H1 (cell line): ENCODE measurements around the gene CYP2A13. TPM values are rescaled to one million over a fixed set of nuclear protein-coding genes. Genes with fewer than 3 reads are reported as not detected.
"Not testable (repeated sequence)": the region's sequence is repeated elsewhere in the genome, so short reads cannot be mapped to it uniquely, and the experiment has no call there.

Experiments used
- CTCF ChIA-PET: fragments of 300-600 bp; sonication (Branson Sonifier 250); formaldehyde crosslinking; loops from one replicate; lab custom pipeline; 2021; ENCODE audit not compliant: partially characterized antibody; lab: Charles Lee
- POLR2A ChIA-PET: fragments of 300-600 bp; sonication (Branson Sonifier 250); formaldehyde crosslinking; loops from one replicate; lab custom pipeline; 2021; ENCODE audit warnings: inconsistent platforms; ENCODE audit not compliant: partially characterized antibody; lab: Charles Lee
- DNase-seq, 2 experiments: peaks; one replicate each; pipeline versions ENCODE4 v3.0.0 to v3.0.0-alpha.2; 2010 to 2022; ENCODE audit warnings: low spot score in 2 of 2, low read depth in 1 of 2, mixed read lengths in 1 of 2
- FAIRE-seq: peaks from 2 replicates; lab custom pipeline; 2011; peaks lifted over from hg19 to GRCh38; lab: Jason Lieb, UNC
- H2AFZ ChIP-seq: 2 replicates; pipeline ENCODE4 v1.8.1; 2012; ENCODE audit warnings: low read length, inconsistent platforms
- H2AK5ac ChIP-seq: 2 replicates; pipeline ENCODE4 v1.6.1; 2013; ENCODE audit warnings: low read depth, low read length
- H2BK120ac ChIP-seq: replicated peaks from 2 replicates; pipeline ENCODE3; 2013; ENCODE audit warnings: low read depth, low read length, inconsistent platforms
- H2BK12ac ChIP-seq: 2 replicates; pipeline ENCODE4 v1.6.1; 2013; ENCODE audit warnings: low read depth, low read length
- H2BK15ac ChIP-seq: 2 replicates; pipeline ENCODE4 v1.6.1; 2013; ENCODE audit warnings: low read length
- H2BK20ac ChIP-seq: 2 replicates; pipeline ENCODE4 v1.6.1; 2013; ENCODE audit warnings: low read length
- H2BK5ac ChIP-seq: 2 replicates; pipeline ENCODE4 v1.6.1; 2013; ENCODE audit warnings: low read depth, low read length
- H3K14ac ChIP-seq: 2 replicates; pipeline ENCODE4 v1.6.1; 2013; ENCODE audit warnings: inconsistent platforms; ENCODE audit not compliant: insufficient read length
- H3K18ac ChIP-seq: 2 replicates; pipeline ENCODE4 v1.6.1; 2013; ENCODE audit warnings: low read length; ENCODE audit errors: extremely low read depth
- H3K23ac ChIP-seq: 2 replicates; pipeline ENCODE4 v1.6.1; 2013; ENCODE audit warnings: inconsistent platforms; ENCODE audit not compliant: insufficient read length
- H3K23me2 ChIP-seq: 2 replicates; pipeline ENCODE4 v1.6.1; 2013; ENCODE audit warnings: low read depth, low read length
- H3K27ac ChIP-seq: 2 replicates; pipeline ENCODE4 v1.6.1; 2011; ENCODE audit warnings: low read depth, low read length, inconsistent platforms
- H3K27me3 ChIP-seq, 4 experiments: replicated peaks in 1 of 4; 1 replicate in 1 of 4; 2 replicates in 3 of 4; pipeline versions ENCODE4 v1.6.1 to v1.8.1; 2011 to 2013; ENCODE audit warnings: low read length in 3 of 4, mild to moderate bottlenecking in 3 of 4, inconsistent platforms in 2 of 4, mixed read lengths in 2 of 4, moderate library complexity in 1 of 4; ENCODE audit not compliant: control insufficient read depth in 3 of 4, insufficient read depth in 3 of 4; ENCODE audit errors: extremely low read depth in 1 of 4
- H3K36me3 ChIP-seq, 4 experiments: 2 replicates each; pipeline versions ENCODE4 v1.6.1 to v1.8.1; 2011 to 2013; ENCODE audit warnings: mild to moderate bottlenecking in 4 of 4, low read length in 3 of 4, moderate library complexity in 2 of 4, control low read depth in 1 of 4, inconsistent platforms in 1 of 4; ENCODE audit not compliant: insufficient read depth in 4 of 4, control insufficient read depth in 2 of 4
- H3K4ac ChIP-seq: replicated peaks from 2 replicates; pipeline ENCODE3; 2013; ENCODE audit warnings: low read length, low read depth, mixed read lengths, inconsistent platforms; ENCODE audit not compliant: insufficient read length
- H3K4me1 ChIP-seq, 4 experiments: replicated peaks in 1 of 4; 1 replicate in 1 of 4; 2 replicates in 3 of 4; pipeline versions ENCODE4 v1.6.1 to v1.8.1; 2011 to 2013; ENCODE audit warnings: low read length in 3 of 4, inconsistent platforms in 2 of 4, mixed read lengths in 1 of 4; ENCODE audit not compliant: insufficient read depth in 4 of 4, control insufficient read depth in 3 of 4
- H3K4me2 ChIP-seq, 2 experiments: 2 replicates each; pipeline versions ENCODE4 v1.6.1 to v1.8.1; 2011 to 2013; ENCODE audit warnings: low read depth in 2 of 2, low read length in 2 of 2, control low read depth in 1 of 2, inconsistent platforms in 1 of 2, mild to moderate bottlenecking in 1 of 2; ENCODE audit not compliant: insufficient read depth in 1 of 2
- H3K4me3 ChIP-seq, 4 experiments: fragments of 200-600, 300-600 bp in 1 of 4; sonication (generic), shearing (Covaris generic), sonication (Bioruptor Twin) in 1 of 4; 2 replicates each; pipeline versions ENCODE4 v1.5.1 to v1.8.1; 2011 to 2016; ENCODE audit warnings: low read length in 4 of 4, low read depth in 3 of 4, control low read depth in 2 of 4, inconsistent platforms in 2 of 4, mild to moderate bottlenecking in 2 of 4, mixed read lengths in 1 of 4, moderate library complexity in 1 of 4; ENCODE audit not compliant: insufficient read depth in 2 of 4; ENCODE audit errors: extremely low read depth in 1 of 4
- H3K56ac ChIP-seq: replicated peaks from 2 replicates; pipeline ENCODE3; 2013; ENCODE audit warnings: low read depth, mild to moderate bottlenecking, mixed read lengths, low read length, inconsistent platforms; ENCODE audit not compliant: insufficient read length
- H3K79me1 ChIP-seq: 2 replicates; pipeline ENCODE4 v1.6.1; 2013; ENCODE audit warnings: low read depth, low read length, control low read depth
- H3K79me2 ChIP-seq, 2 experiments: 2 replicates each; pipeline versions ENCODE4 v1.6.1 to v1.8.1; 2012 to 2013; ENCODE audit warnings: low read length in 2 of 2, mild to moderate bottlenecking in 2 of 2, inconsistent platforms in 1 of 2; ENCODE audit not compliant: insufficient read depth in 2 of 2, control insufficient read depth in 1 of 2
- H3K9ac ChIP-seq, 4 experiments: replicated peaks in 1 of 4; 1 replicate in 1 of 4; 2 replicates in 3 of 4; pipeline versions ENCODE4 v1.6.1 to v1.8.1; 2011 to 2013; ENCODE audit warnings: low read depth in 3 of 4, low read length in 3 of 4, control low read depth in 2 of 4, mild to moderate bottlenecking in 2 of 4, moderate library complexity in 2 of 4, inconsistent platforms in 1 of 4; ENCODE audit errors: extremely low read depth in 1 of 4
- H3K9me3 ChIP-seq, 2 experiments: 2 replicates each; pipeline versions ENCODE4 v1.6.1 to v1.8.1; 2012 to 2013; ENCODE audit warnings: mild to moderate bottlenecking in 2 of 2, moderate library complexity in 2 of 2, control low read depth in 1 of 2, inconsistent platforms in 1 of 2, low read depth in 1 of 2, low read length in 1 of 2, mixed read lengths in 1 of 2; ENCODE audit not compliant: insufficient read depth in 2 of 2
- H4K20me1 ChIP-seq, 2 experiments: replicated peaks in 1 of 2; 2 replicates each; pipeline versions ENCODE3 to v1.8.1; 2011 to 2013; ENCODE audit warnings: inconsistent platforms in 2 of 2, low read length in 2 of 2, mild to moderate bottlenecking in 1 of 2; ENCODE audit not compliant: insufficient read depth in 2 of 2, control insufficient read depth in 1 of 2
- H4K5ac ChIP-seq: 2 replicates; pipeline ENCODE4 v1.6.1; 2013; ENCODE audit warnings: low read length, low read depth, mixed read lengths, inconsistent platforms; ENCODE audit not compliant: insufficient read length
- H4K8ac ChIP-seq: 2 replicates; pipeline ENCODE4 v1.8.0; 2013; ENCODE audit warnings: mild to moderate bottlenecking, moderate library complexity, low read length, inconsistent platforms; ENCODE audit not compliant: insufficient read depth; ENCODE audit errors: extremely low read depth
- H4K91ac ChIP-seq: replicated peaks from 2 replicates; pipeline ENCODE3; 2013; ENCODE audit warnings: low read length, mixed read lengths, inconsistent platforms; ENCODE audit not compliant: insufficient read length
- BACH1 ChIP-seq: IDR thresholded peaks from 2 replicates; pipeline ENCODE4 v1.6.1; 2012; ENCODE audit warnings: low read length, improper control_type of control experiment
- SIN3A ChIP-seq, 2 experiments: IDR thresholded peaks in 1 of 2; conservative IDR thresholded peaks in 1 of 2; 2 replicates each; pipeline ENCODE4 v1.6.1; 2011 to 2012; ENCODE audit warnings: low read length in 2 of 2, improper control_type of control experiment in 1 of 2, low read depth in 1 of 2, mild to moderate bottlenecking in 1 of 2
- WGBS, 2 experiments: shearing (Covaris generic) in 1 of 2; methylation state at CpG; one replicate each; pipeline versions ENCODE4 v1.1.6 to v1.1.7; 2013 to 2015; ENCODE audit warnings: low lambda C conversion rate in 2 of 2, mixed read lengths in 2 of 2, inconsistent platforms in 1 of 2, low coverage in 1 of 2, missing lambda C conversion rate in 1 of 2; ENCODE audit not compliant: insufficient replicate concordance in 2 of 2, insufficient coverage in 1 of 2, insufficient read length in 1 of 2; ENCODE audit errors: extremely low coverage in 1 of 2, missing lambda C conversion rate in 1 of 2; 5-methylcytosine and 5-hydroxymethylcytosine counted together
- polyA plus RNA-seq, 7 experiments: library from polyadenylated mRNA; depleted of rRNA in 3 of 7; stranded (reverse) in 5 of 7; unstranded in 2 of 7; fragments of >200 nt in 5 of 7; fragments of 200-250 nt in 2 of 7; gene quantifications; 1 replicate in 5 of 7; 2 replicates in 1 of 7; 4 replicates in 1 of 7; pipeline versions ENCODE4 v1.2.1 to v1.2.3, GENCODE V29; 2011 to 2013; ENCODE audit warnings: missing spikeins in 2 of 7, mixed read lengths in 2 of 7
- total RNA-seq: library from RNA; stranded (reverse); fragmentation: NEBNext Ultra II Directional; extraction: Animal tissue kit (Norgen Biotek cat#: 25700); gene quantifications from 2 replicates; pipeline ENCODE4 v1.2.1, GENCODE V29; 2021

Gene CYP2A13
- total and polyA plus RNA-seq, 2 of the 8 experiments (the other 6 are each of a cell fraction or from before 2014, with no cell fraction given): 0.60 to 0.63 TPM

DNA sequence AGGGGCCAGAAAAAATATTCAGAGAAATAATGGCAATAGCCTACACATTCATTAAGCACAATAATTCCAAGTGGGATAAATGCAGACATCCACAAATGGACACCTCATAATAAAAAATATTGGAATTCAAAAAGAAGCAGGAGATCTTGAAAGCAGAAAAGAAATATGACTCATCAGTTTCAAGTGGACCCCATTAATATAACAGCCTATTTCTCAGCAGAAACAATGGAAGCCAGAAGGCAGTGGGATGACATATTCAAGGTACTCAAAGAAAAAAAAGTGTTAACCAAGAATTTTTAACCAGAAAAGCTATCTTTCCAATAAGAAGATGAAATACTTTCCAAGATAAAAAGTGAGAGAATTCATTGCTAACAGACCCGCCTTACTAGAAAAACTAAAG, 48.4 kb upstream of the CYP2A13 start:
- no peak overlapping the region for H2BK12ac ChIP-seq
- no peak overlapping the region for H2BK5ac ChIP-seq
- H3K4me3 ChIP-seq: no peak overlapping the region
- no peak overlapping the region for H2BK120ac ChIP-seq
- CTCF ChIA-PET: no interaction called here
- no peak overlapping the region for H3K9ac ChIP-seq
- no peak overlapping the region for H2BK15ac ChIP-seq
- DNase-seq (no peak), FAIRE-seq (no peak)
- no peak overlapping the region for H3K4me2 ChIP-seq
- no peak overlapping the region for H4K5ac ChIP-seq
- 92% methylated on average over 1 of the region's 1 CpG; no CpG with 5 or more reads in 1 of the 2 experiments for WGBS, 2 experiments
- no peak overlapping the region for H3K4ac ChIP-seq
- H3K4me1 ChIP-seq: no peaks in the 10 kb centered on the region
- TF ChIP-seq BACH1: peak; percentile 73
- no peak for TF ChIP-seq SIN3A (conservative IDR thresholded peaks at IDR 0.05 in 1 of 2, IDR thresholded peaks at IDR 0.05 in 1 of 2; ENCODE audit: low read depth in 1 of 2, low read length in 2 of 2)
- TF ChIP-seq, all 59 proteins: peak for 1
- no peaks in the 10 kb centered on the region for H3K9me3 ChIP-seq
- H2BK20ac ChIP-seq: no peak overlapping the region
- POLR2A ChIA-PET: no interaction called here
- H4K20me1 ChIP-seq: no peaks in the 10 kb centered on the region
- H4K8ac ChIP-seq: no peak overlapping the region
- no peak overlapping the region for H3K14ac ChIP-seq
- no peaks in the 10 kb centered on the region for H3K23me2 ChIP-seq
- H3K36me3 ChIP-seq: no peaks in the 10 kb centered on the region
- H3K79me1 ChIP-seq: no peaks in the 10 kb centered on the region
- H3K18ac ChIP-seq: no peak overlapping the region
- no peaks in the 10 kb centered on the region for H3K27me3 ChIP-seq
- H4K91ac ChIP-seq: no peak overlapping the region
- no peak overlapping the region for H3K56ac ChIP-seq
- no peaks in the 10 kb centered on the region for H3K79me2 ChIP-seq
- H3K23ac ChIP-seq: no peak overlapping the region
- H2AFZ ChIP-seq: no peak overlapping the region
- no peak overlapping the region for H2AK5ac ChIP-seq
- H3K27ac ChIP-seq: no peak overlapping the region

DNA sequence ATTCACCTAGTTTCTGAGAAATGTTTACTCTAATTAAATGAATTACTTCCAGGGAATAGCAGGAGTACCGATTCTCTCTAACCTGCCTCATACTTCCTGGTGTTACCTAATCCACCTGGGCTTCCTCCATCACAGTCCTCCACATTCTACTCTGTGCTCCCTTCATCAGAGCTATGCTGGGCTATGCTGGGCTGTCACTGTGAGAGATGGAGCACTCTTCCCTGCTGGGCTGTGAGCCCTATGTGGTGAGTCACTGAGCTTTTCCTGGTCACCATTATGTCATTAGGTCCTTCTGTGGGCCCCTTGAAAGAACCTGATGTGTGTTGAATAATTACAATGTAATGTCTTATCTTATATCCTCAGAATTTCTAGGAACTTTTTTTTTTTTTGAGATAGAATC, 43.2 kb upstream of the CYP2A13 start:
- POLR2A ChIA-PET, H4K20me1 ChIP-seq, H2AK5ac ChIP-seq, H4K91ac ChIP-seq, H3K79me1 ChIP-seq, H3K79me2 ChIP-seq, FAIRE-seq, H3K14ac ChIP-seq, H3K4me1 ChIP-seq, H2BK5ac ChIP-seq, H3K27ac ChIP-seq, H3K56ac ChIP-seq, H3K23ac ChIP-seq, H2BK15ac ChIP-seq, H2BK12ac ChIP-seq, H3K9ac ChIP-seq, H3K23me2 ChIP-seq, H2BK20ac ChIP-seq, H3K36me3 ChIP-seq, H3K9me3 ChIP-seq, H3K18ac ChIP-seq, H4K5ac ChIP-seq, H3K27me3 ChIP-seq, H4K8ac ChIP-seq, H3K4me2 ChIP-seq, H2BK120ac ChIP-seq, H2AFZ ChIP-seq, H3K4me3 ChIP-seq, H3K4ac ChIP-seq: not testable (repeated sequence)
- CTCF ChIA-PET: interaction anchor here (1.0 kb wide), 2 partner anchors 14 to 264 kb away, joined by 3 to 6 read pairs; no protein-coding TSS in a partner anchor
- peak in 1 of 2 experiments; percentile 7 for DNase-seq
- 95% methylated on average over 1 of the region's 1 CpG; no CpG with 5 or more reads in 1 of the 2 experiments for WGBS, 2 experiments
